ENCODE data around the gene TPPP3.
A peak's percentile ranks its signal among the peaks of the same experiment; 100 is the strongest.
"Not testable (repeated sequence)": the region's sequence is repeated elsewhere in the genome, so short reads cannot be mapped to it uniquely, and the experiment has no call there.

TPPP3 gene

GRCh38 chr16:67423611-67424260 is 30.4 kb upstream of the TPPP3 start:
- H3K4me3 ChIP-seq (ENCODE audit: low read length), result no peak overlapping the region
- H3K27me3 ChIP-seq (ENCODE audit: control insufficient read depth, insufficient read depth, low read length), result peaks cover 7% of the 10 kb centered on the region

GRCh38 chr16:67423015-67423414 is 29.7 kb upstream of the TPPP3 start:
- Histone ChIP-seq H3K4me1 (ENCODE audit: control insufficient read depth, insufficient read depth, low read length) (peaks cover 3% of the 10 kb centered on the region), H3K9ac (ENCODE audit: low read length) (no peak overlapping the region), H3K9me3 (ENCODE audit: control insufficient read depth, low read length) (no peaks in the 10 kb centered on the region), H3K27me3 (ENCODE audit: control insufficient read depth, insufficient read depth, low read length) (peaks cover 7% of the 10 kb centered on the region), H3K36me3 (ENCODE audit: control insufficient read depth, insufficient read depth, low read length) (no peaks in the 10 kb centered on the region), H3K4me3 (ENCODE audit: low read length) (no peak overlapping the region)

More at GRCh38 chr16:67423611-67424260, 30.4 kb upstream of the TPPP3 start:
- peaks cover 10% of the 10 kb centered on the region for H3K4me1 ChIP-seq (ENCODE audit: control insufficient read depth, insufficient read depth, low read length)
- H3K9ac ChIP-seq (ENCODE audit: low read length), result no peak overlapping the region
- no peaks in the 10 kb centered on the region for H3K9me3 ChIP-seq (ENCODE audit: control insufficient read depth, low read length)
- H3K36me3 ChIP-seq (ENCODE audit: control insufficient read depth, insufficient read depth, low read length), result no peaks in the 10 kb centered on the region

GRCh38 chr16:67421030-67421429 is 27.7 kb upstream of the TPPP3 start:
- Histone ChIP-seq H3K4me1 (ENCODE audit: control insufficient read depth, insufficient read depth, low read length) (no peaks in the 10 kb centered on the region), H3K36me3 (ENCODE audit: control insufficient read depth, insufficient read depth, low read length) (no peaks in the 10 kb centered on the region), H3K4me3 (ENCODE audit: low read length) (no peak overlapping the region), H3K9me3 (ENCODE audit: control insufficient read depth, low read length) (no peaks in the 10 kb centered on the region), H3K27me3 (ENCODE audit: control insufficient read depth, insufficient read depth, low read length) (peaks cover 7% of the 10 kb centered on the region), H3K9ac (ENCODE audit: low read length) (no peak overlapping the region)

GRCh38 chr16:67419931-67420330 is 26.6 kb upstream of the TPPP3 start:
- Histone ChIP-seq H3K27me3 (ENCODE audit: control insufficient read depth, insufficient read depth, low read length) (peaks cover 3% of the 10 kb centered on the region), H3K4me1 (ENCODE audit: control insufficient read depth, insufficient read depth, low read length) (no peaks in the 10 kb centered on the region)

GRCh38 chr16:67419502-67419901 is 26.2 kb upstream of the TPPP3 start:
- Histone ChIP-seq H3K36me3 (ENCODE audit: control insufficient read depth, insufficient read depth, low read length) (no peaks in the 10 kb centered on the region), H3K27me3 (ENCODE audit: control insufficient read depth, insufficient read depth, low read length) (peaks cover 3% of the 10 kb centered on the region), H3K9ac (ENCODE audit: low read length) (no peak overlapping the region), H3K4me3 (ENCODE audit: low read length) (no peak overlapping the region), H3K4me1 (ENCODE audit: control insufficient read depth, insufficient read depth, low read length) (peaks cover 2% of the 10 kb centered on the region), H3K9me3 (ENCODE audit: control insufficient read depth, low read length) (no peaks in the 10 kb centered on the region)

More at GRCh38 chr16:67419931-67420330, 26.6 kb upstream of the TPPP3 start:
- no peak overlapping the region for H3K4me3 ChIP-seq (ENCODE audit: low read length)
- H3K36me3 ChIP-seq (ENCODE audit: control insufficient read depth, insufficient read depth, low read length), result no peaks in the 10 kb centered on the region
- H3K9me3 ChIP-seq (ENCODE audit: control insufficient read depth, low read length), result no peaks in the 10 kb centered on the region
- H3K9ac ChIP-seq (ENCODE audit: low read length), result no peak overlapping the region

GRCh38 chr16:67417333-67418061 is 24.2 kb upstream of the TPPP3 start:
- H3K9ac ChIP-seq (ENCODE audit: low read length), result no peak overlapping the region

GRCh38 chr16:67415872-67416793 is 22.8 kb upstream of the TPPP3 start, which contains the start of gene ZDHHC1:
Gene ZDHHC1, minus strand, starts transcription at chr16:67416477. Its CDS starts 8,702 bp downstream, at chr16:67407775.
- H3K36me3 ChIP-seq (ENCODE audit: control insufficient read depth, insufficient read depth, low read length), result no peaks in the 10 kb centered on the region
- peak within 1 kb of the TSS; percentile 81 for H3K9ac ChIP-seq (ENCODE audit: low read length)
- H3K27me3 ChIP-seq (ENCODE audit: control insufficient read depth, insufficient read depth, low read length), result no peaks in the 10 kb centered on the region
- no peaks in the 10 kb centered on the region for H3K9me3 ChIP-seq (ENCODE audit: control insufficient read depth, low read length)
- peaks cover 10% of the 10 kb centered on the region for H3K4me1 ChIP-seq (ENCODE audit: control insufficient read depth, insufficient read depth, low read length)
- H3K4me3 ChIP-seq (ENCODE audit: low read length), result peak within 1 kb of the TSS; percentile 81

More at GRCh38 chr16:67417333-67418061, 24.2 kb upstream of the TPPP3 start:
- H3K4me1 ChIP-seq (ENCODE audit: control insufficient read depth, insufficient read depth, low read length), result peaks cover 10% of the 10 kb centered on the region
- H3K27me3 ChIP-seq (ENCODE audit: control insufficient read depth, insufficient read depth, low read length), result no peaks in the 10 kb centered on the region
- no peak overlapping the region for H3K4me3 ChIP-seq (ENCODE audit: low read length)
- H3K36me3 ChIP-seq (ENCODE audit: control insufficient read depth, insufficient read depth, low read length), result no peaks in the 10 kb centered on the region
- no peaks in the 10 kb centered on the region for H3K9me3 ChIP-seq (ENCODE audit: control insufficient read depth, low read length)

- not testable (repeated sequence) for H3K9me3 ChIP-seq (ENCODE audit: control insufficient read depth, low read length); H3K4me1 ChIP-seq (ENCODE audit: control insufficient read depth, insufficient read depth, low read length); H3K4me3 ChIP-seq (ENCODE audit: low read length); H3K36me3 ChIP-seq (ENCODE audit: control insufficient read depth, insufficient read depth, low read length); H3K27me3 ChIP-seq (ENCODE audit: control insufficient read depth, insufficient read depth, low read length)
- peak overlapping the region; percentile 81 for H3K9ac ChIP-seq (ENCODE audit: low read length)
These were observed 22.1 kb upstream of the TPPP3 start for GRCh38 chr16:67415421-67415820.

- no peaks in the 10 kb centered on the region for H3K36me3 ChIP-seq (ENCODE audit: control insufficient read depth, insufficient read depth, low read length)
- no peak overlapping the region for H3K9ac ChIP-seq (ENCODE audit: low read length)
- H3K27me3 ChIP-seq (ENCODE audit: control insufficient read depth, insufficient read depth, low read length), result no peaks in the 10 kb centered on the region
- H3K9me3 ChIP-seq (ENCODE audit: control insufficient read depth, low read length), result no peaks in the 10 kb centered on the region
- peaks cover 10% of the 10 kb centered on the region for H3K4me1 ChIP-seq (ENCODE audit: control insufficient read depth, insufficient read depth, low read length)
- H3K4me3 ChIP-seq (ENCODE audit: low read length), result no peak overlapping the region
These were observed 20.9 kb upstream of the TPPP3 start for GRCh38 chr16:67413978-67414911.

GRCh38 chr16:67412294-67412693 is 19.0 kb upstream of the TPPP3 start:
- Histone ChIP-seq H3K9me3 (ENCODE audit: control insufficient read depth, low read length) (no peaks in the 10 kb centered on the region), H3K4me3 (ENCODE audit: low read length) (no peak overlapping the region), H3K9ac (ENCODE audit: low read length) (no peak overlapping the region), H3K36me3 (ENCODE audit: control insufficient read depth, insufficient read depth, low read length) (no peaks in the 10 kb centered on the region), H3K4me1 (ENCODE audit: control insufficient read depth, insufficient read depth, low read length) (peaks cover 10% of the 10 kb centered on the region), H3K27me3 (ENCODE audit: control insufficient read depth, insufficient read depth, low read length) (no peaks in the 10 kb centered on the region)

GRCh38 chr16:67411339-67411738 is 18.0 kb upstream of the TPPP3 start:
- H3K27me3 ChIP-seq (ENCODE audit: control insufficient read depth, insufficient read depth, low read length), result no peaks in the 10 kb centered on the region
- no peaks in the 10 kb centered on the region for H3K36me3 ChIP-seq (ENCODE audit: control insufficient read depth, insufficient read depth, low read length)
- peaks cover 10% of the 10 kb centered on the region for H3K4me1 ChIP-seq (ENCODE audit: control insufficient read depth, insufficient read depth, low read length)
- H3K4me3 ChIP-seq (ENCODE audit: low read length), result no peak overlapping the region
- H3K9me3 ChIP-seq (ENCODE audit: control insufficient read depth, low read length), result no peaks in the 10 kb centered on the region
- no peak overlapping the region for H3K9ac ChIP-seq (ENCODE audit: low read length)
